MM.1S (cell line): ENCODE data around the gene ATG10.
"Not testable (repeated sequence)": the region's sequence is repeated elsewhere in the genome, so short reads cannot be mapped to it uniquely, and the experiment has no call there.

ENCODE experiments used
- DNase-seq: peaks from one replicate; pipeline ENCODE4 v3.0.0-alpha.2; 2015
- H2AFZ ChIP-seq: fragments of 300-600 bp; sonication (generic); 2 replicates; pipeline ENCODE4 v1.6.0; 2016; ENCODE audit warnings: antibody characterized with exemption, low read length
- H3F3A ChIP-seq: fragments of 300-600 bp; sonication (generic); 2 replicates; pipeline ENCODE4 v1.6.1; 2016; ENCODE audit warnings: mild to moderate bottlenecking, antibody characterized with exemption, low read length, moderate library complexity, mixed read lengths; ENCODE audit not compliant: insufficient read depth
- H3K27ac ChIP-seq: fragments of 300-600 bp; sonication (generic); 2 replicates; pipeline ENCODE4 v1.5.1; 2016; ENCODE audit warnings: mild to moderate bottlenecking, low read length
- H3K27me3 ChIP-seq: fragments of 300-600 bp; sonication (generic); replicated peaks from 2 replicates; pipeline ENCODE4 v1.6.0; 2016; ENCODE audit warnings: low read length; ENCODE audit not compliant: insufficient read depth
- H3K36me3 ChIP-seq: fragments of 300-600 bp; sonication (generic); replicated peaks from 2 replicates; pipeline ENCODE4 v1.6.1; 2016; ENCODE audit warnings: mild to moderate bottlenecking, low read length, mixed read lengths; ENCODE audit not compliant: insufficient read depth
- H3K4me1 ChIP-seq: fragments of 300-600 bp; sonication (generic); 2 replicates; pipeline ENCODE4 v1.6.1; 2016; ENCODE audit warnings: low read length, mixed read lengths
- H3K4me2 ChIP-seq: fragments of 300-600 bp; sonication (generic); 2 replicates; pipeline ENCODE4 v1.6.0; 2016; ENCODE audit warnings: low read depth, low read length
- H3K4me3 ChIP-seq: fragments of 300-600 bp; sonication (generic); 2 replicates; pipeline ENCODE4 v1.5.1; 2016; ENCODE audit warnings: low read length, mixed read lengths
- H3K79me2 ChIP-seq: fragments of 300-600 bp; sonication (generic); 2 replicates; pipeline ENCODE4 v1.6.1; 2016; ENCODE audit warnings: mixed run types, low read length, mixed read lengths
- H3K9ac ChIP-seq: fragments of 300-600 bp; sonication (generic); 2 replicates; pipeline ENCODE4 v1.6.1; 2016; ENCODE audit warnings: low read length, mixed read lengths
- H3K9me2 ChIP-seq: fragments of 300-600 bp; sonication (generic); replicated peaks from 2 replicates; pipeline ENCODE4 v1.6.1; 2016; ENCODE audit warnings: mild to moderate bottlenecking, low read length, mixed read lengths; ENCODE audit not compliant: insufficient read depth
- H3K9me3 ChIP-seq: fragments of 300-600 bp; sonication (generic); replicated peaks from 2 replicates; pipeline ENCODE4 v1.6.1; 2016; ENCODE audit warnings: mild to moderate bottlenecking, low read length, mixed read lengths; ENCODE audit not compliant: insufficient read depth
- H4K20me1 ChIP-seq: fragments of 300-600 bp; sonication (generic); 2 replicates; pipeline ENCODE4 v1.6.1; 2016; ENCODE audit warnings: mild to moderate bottlenecking, low read length, moderate library complexity, mixed read lengths; ENCODE audit not compliant: insufficient read depth
- EZH2 ChIP-seq: fragments of 300-600 bp; sonication (generic); optimal IDR thresholded peaks from 2 replicates; pipeline ENCODE3; 2017; ENCODE audit warnings: low read depth, mild to moderate bottlenecking, antibody characterized with exemption, low read length, mixed read lengths
- EZH2phosphoT487 ChIP-seq: fragments of 300-600 bp; sonication (generic); IDR thresholded peaks from 2 replicates; pipeline ENCODE4 v1.6.1; 2018; ENCODE audit warnings: antibody characterized with exemption, low read length
- TF ChIP-seq, protein P1 (sequence below): fragments of 300-600 bp; sonication (generic); IDR thresholded peaks from 2 replicates; pipeline ENCODE4 v1.5.1; 2016; ENCODE audit warnings: antibody characterized with exemption, low read length, mixed read lengths

ATG10 gene

DNA sequence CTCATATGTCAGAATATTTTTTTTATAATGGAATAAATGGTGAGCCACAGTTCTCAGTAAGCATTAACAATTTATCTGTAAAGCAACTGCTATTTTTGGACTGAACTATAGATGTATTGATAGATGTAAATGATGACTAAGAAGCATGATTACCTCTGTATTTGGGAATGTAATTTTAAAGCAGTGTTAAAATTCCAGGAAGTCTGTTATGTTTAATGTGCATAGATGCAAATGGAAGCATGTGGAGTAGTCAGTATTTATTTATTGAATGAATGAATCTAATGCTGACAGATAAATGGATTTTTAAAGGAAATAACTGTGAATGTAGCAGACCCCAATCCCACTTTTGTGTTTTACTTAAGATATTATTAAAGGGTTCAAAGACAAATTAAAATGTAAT lies 95.0 kb downstream of the ATG10 start:
- no peak overlapping the region for H3K4me2 ChIP-seq
- no peaks in the 10 kb centered on the region for H3K27me3 ChIP-seq
- no peak overlapping the region for H3K27ac ChIP-seq
- TF ChIP-seq, protein P1, sequence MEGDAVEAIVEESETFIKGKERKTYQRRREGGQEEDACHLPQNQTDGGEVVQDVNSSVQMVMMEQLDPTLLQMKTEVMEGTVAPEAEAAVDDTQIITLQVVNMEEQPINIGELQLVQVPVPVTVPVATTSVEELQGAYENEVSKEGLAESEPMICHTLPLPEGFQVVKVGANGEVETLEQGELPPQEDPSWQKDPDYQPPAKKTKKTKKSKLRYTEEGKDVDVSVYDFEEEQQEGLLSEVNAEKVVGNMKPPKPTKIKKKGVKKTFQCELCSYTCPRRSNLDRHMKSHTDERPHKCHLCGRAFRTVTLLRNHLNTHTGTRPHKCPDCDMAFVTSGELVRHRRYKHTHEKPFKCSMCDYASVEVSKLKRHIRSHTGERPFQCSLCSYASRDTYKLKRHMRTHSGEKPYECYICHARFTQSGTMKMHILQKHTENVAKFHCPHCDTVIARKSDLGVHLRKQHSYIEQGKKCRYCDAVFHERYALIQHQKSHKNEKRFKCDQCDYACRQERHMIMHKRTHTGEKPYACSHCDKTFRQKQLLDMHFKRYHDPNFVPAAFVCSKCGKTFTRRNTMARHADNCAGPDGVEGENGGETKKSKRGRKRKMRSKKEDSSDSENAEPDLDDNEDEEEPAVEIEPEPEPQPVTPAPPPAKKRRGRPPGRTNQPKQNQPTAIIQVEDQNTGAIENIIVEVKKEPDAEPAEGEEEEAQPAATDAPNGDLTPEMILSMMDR = no peak
- TF ChIP-seq EZH2phosphoT487 (no peak), EZH2 (no peak)
- no peak overlapping the region for H2AFZ ChIP-seq
- no peaks in the 10 kb centered on the region for H3K9me2 ChIP-seq
- no peaks in the 10 kb centered on the region for H3K79me2 ChIP-seq
- no peak for DNase-seq
- no peaks in the 10 kb centered on the region for H4K20me1 ChIP-seq
- no peak overlapping the region for H3K4me3 ChIP-seq
- H3K4me1 ChIP-seq = no peaks in the 10 kb centered on the region
- no peaks in the 10 kb centered on the region for H3F3A ChIP-seq
- no peaks in the 10 kb centered on the region for H3K9me3 ChIP-seq
- no peaks in the 10 kb centered on the region for H3K36me3 ChIP-seq
- no peak overlapping the region for H3K9ac ChIP-seq

DNA sequence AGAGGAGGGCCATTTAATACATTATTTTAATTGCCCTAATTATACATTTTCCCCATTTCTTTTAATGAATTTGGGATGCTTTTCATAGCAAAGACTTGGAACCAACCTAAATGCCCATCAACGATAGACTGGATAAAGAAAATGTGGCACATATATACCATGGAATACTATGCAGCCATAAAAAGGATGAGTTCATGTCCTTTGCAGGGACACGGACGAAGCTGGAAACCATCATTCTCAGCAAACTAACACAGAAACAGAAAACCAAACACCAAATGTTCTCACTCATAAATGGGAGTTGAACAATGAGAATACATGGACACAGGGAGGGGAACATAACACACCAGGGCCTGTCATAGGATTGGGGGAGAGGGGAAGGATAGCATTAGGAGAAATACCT lies 96.2 kb downstream of the ATG10 start:
- not testable (repeated sequence) for H3K36me3 ChIP-seq, H3K79me2 ChIP-seq, H4K20me1 ChIP-seq, H3K4me2 ChIP-seq, H3K27ac ChIP-seq, H3K9me3 ChIP-seq, H3K9ac ChIP-seq, H3K9me2 ChIP-seq, DNase-seq, H3K4me3 ChIP-seq, H3K27me3 ChIP-seq, H2AFZ ChIP-seq, H3F3A ChIP-seq, H3K4me1 ChIP-seq

DNA sequence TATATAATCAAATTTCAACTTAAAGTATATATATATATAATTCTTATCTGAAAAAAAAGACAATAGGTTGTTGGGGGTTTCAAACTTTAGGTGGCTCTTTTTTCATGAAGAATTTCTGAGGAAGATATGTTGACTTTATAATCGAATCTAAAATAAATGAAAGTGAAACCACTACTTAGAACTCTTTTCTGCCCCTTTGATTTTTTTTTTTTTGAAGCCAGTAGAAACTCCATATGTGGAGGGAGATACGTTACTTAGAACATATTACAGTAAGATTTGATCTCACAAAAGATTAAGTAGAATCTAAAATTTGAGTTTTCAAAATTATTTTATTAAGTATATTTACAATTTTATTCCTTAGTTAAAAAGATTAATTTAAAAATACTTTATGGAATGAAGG lies 96.9 kb downstream of the ATG10 start:
- Histone ChIP-seq H3K4me3 (no peak overlapping the region), H3K9me3 (no peaks in the 10 kb centered on the region), H3K4me1 (no peaks in the 10 kb centered on the region), H3F3A (no peaks in the 10 kb centered on the region), H3K9me2 (no peaks in the 10 kb centered on the region), H3K79me2 (no peaks in the 10 kb centered on the region), H2AFZ (no peak overlapping the region), H4K20me1 (no peaks in the 10 kb centered on the region), H3K9ac (no peak overlapping the region), H3K27ac (no peak overlapping the region), H3K27me3 (no peaks in the 10 kb centered on the region), H3K4me2 (no peak overlapping the region), H3K36me3 (no peaks in the 10 kb centered on the region)
- TF ChIP-seq, protein P1 = no peak
- TF ChIP-seq EZH2phosphoT487 (no peak), EZH2 (no peak)
- DNase-seq = peak; percentile 52

DNA sequence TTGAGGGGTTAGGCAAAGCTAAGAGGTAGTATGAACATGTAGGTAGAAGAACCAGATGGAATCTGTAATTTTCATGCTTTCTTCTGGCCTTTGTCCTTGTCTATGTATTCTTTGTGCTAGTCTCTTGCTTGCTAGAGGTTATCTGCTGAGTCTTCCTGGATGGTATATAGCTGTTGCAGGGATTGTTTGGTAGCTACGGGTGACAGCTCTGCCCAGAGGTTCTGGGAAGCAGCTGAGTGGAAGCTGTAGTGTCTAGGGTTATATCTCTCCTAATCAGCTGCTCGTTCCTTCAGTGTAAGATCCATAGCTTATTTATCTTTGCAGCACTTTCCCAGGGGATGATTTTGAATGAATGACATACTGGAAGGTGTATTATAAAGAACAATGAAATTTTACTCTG lies 100.3 kb downstream of the ATG10 start:
- H3K4me2 ChIP-seq = no peak overlapping the region
- H4K20me1 ChIP-seq = no peaks in the 10 kb centered on the region
- H3K9ac ChIP-seq = no peak overlapping the region
- H3K27ac ChIP-seq = no peak overlapping the region
- DNase-seq = no peak
- no peaks in the 10 kb centered on the region for H3K9me2 ChIP-seq
- H3K4me1 ChIP-seq = no peaks in the 10 kb centered on the region
- no peak overlapping the region for H2AFZ ChIP-seq
- H3K27me3 ChIP-seq = no peaks in the 10 kb centered on the region
- TF ChIP-seq, protein P1 = no peak
- TF ChIP-seq EZH2phosphoT487 = no peak
- TF ChIP-seq EZH2 = no peak
- H3K79me2 ChIP-seq = no peaks in the 10 kb centered on the region
- no peaks in the 10 kb centered on the region for H3F3A ChIP-seq
- H3K36me3 ChIP-seq = no peaks in the 10 kb centered on the region
- no peaks in the 10 kb centered on the region for H3K9me3 ChIP-seq
- H3K4me3 ChIP-seq = no peak overlapping the region
